Motor neuron (in vitro differentiated cells): ENCODE measurements around the gene ATP5PO. TPM values are rescaled to one million over a fixed set of nuclear protein-coding genes. Genes with fewer than 3 reads are reported as not detected.

Experiments
- ATAC-seq, 8 experiments: fragments of 200-7000 bp; cut with Tn5 transposase; replicated peaks in 6 of 8; 2 replicates each; pipeline ENCODE4 v1.8.0; 2021; ENCODE audit warnings: mild to moderate bottlenecking in 8 of 8, moderate library complexity in 8 of 8
- H3K27ac ChIP-seq, 2 donors: fragments of 250-450 bp; sonication (Bioruptor Pico); 2 replicates each; pipeline ENCODE4 v1.9.0; 2021; ENCODE audit warnings: antibody characterized with exemption in 2 of 2, mild to moderate bottlenecking in 2 of 2, moderate library complexity in 1 of 2
- H3K4me1 ChIP-seq, 2 donors: fragments of 250-450 bp; sonication (Bioruptor Pico); replicated peaks in 1 of 2; 2 replicates each; pipeline ENCODE4 v1.6.1; 2021; ENCODE audit warnings: antibody characterized with exemption in 2 of 2, mild to moderate bottlenecking in 2 of 2, moderate library complexity in 1 of 2
- H3K4me3 ChIP-seq, 5 donors: fragments of 250-450 bp; sonication (Bioruptor Pico); 2 replicates each; pipeline ENCODE4 v1.9.0; 2021; ENCODE audit warnings: antibody characterized with exemption in 5 of 5, mild to moderate bottlenecking in 5 of 5, moderate library complexity in 4 of 5
- WGBS, 10 experiments: fragments of 450-650 bp; shearing (Covaris generic); methylation state at CpG; one replicate each; pipeline ENCODE4 v1.0.0; 2022; 5-methylcytosine and 5-hydroxymethylcytosine counted together
- in situ Hi-C, 9 experiments: fragments of 400-800 bp; cut with MboI; loops; one replicate each; pipeline ENCODE4 v1.15.0; 2021; ENCODE audit warnings: low sequenced_read_pairs in 9 of 9, low pct_unique_long_range_greater_than_20kb in 2 of 9; ENCODE audit not compliant: unreplicated experiment in 9 of 9
- total RNA-seq, 8 experiments: library from RNA; unstranded; fragments of 300-600 nt; gene quantifications; 2 replicates each; pipeline versions ENCODE4 v1.2.3 to v1.2.4, GENCODE V29; 2022

ATP5PO gene
- total RNA-seq, 8 experiments from 2014 or later: 237 to 347 (median 278) TPM

- in situ Hi-C loops: loop anchor here in 3 of 9 experiments (25.0 kb wide), 2 partner anchors 228 to 253 kb away; partner anchors contain the start of genes CRYZL1 (in 2 of the 3) and ITSN1 (in 2 of the 3)
- WGBS, 10 experiments: 67 to 100% (median 88%) methylated on average over 1 to 5 of the region's 5 CpGs
Measured at GRCh38 chr21:33890187-33890586, 25.4 kb downstream of the ATP5PO start.

DNA sequence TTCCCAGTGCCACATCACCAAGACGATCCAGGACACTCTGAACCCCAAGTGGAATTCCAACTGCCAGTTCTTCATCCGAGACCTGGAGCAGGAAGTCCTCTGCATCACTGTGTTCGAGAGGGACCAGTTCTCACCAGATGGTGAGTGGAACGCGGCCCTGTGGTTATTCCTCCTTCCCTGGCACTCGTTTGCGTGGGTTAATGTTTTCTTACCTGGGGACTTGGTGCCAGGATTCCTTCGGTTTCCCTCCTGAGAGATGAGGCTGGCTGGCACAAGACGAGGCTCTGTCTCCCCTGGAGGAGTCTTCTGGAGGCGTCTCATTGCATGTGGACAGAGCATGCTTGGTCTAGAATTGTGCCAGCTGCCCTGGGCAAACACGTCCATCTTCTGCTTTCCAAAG lies 29.3 kb downstream of the ATP5PO start:
- peaks cover 0 to 5% of the 10 kb centered on the region in 2 donors for H3K4me1 ChIP-seq
- 67 to 100% (median 87%) methylated on average over 1 to 10 of the region's 11 CpGs; no CpG with 5 or more reads in 2 of the 10 experiments for WGBS, 10 experiments
- no peak overlapping the region for H3K4me3 ChIP-seq
- ATAC-seq: no peak
- no peak overlapping the region for H3K27ac ChIP-seq
- in situ Hi-C loops: loop anchor here in 3 of 9 experiments (25.0 kb wide), 2 partner anchors 224 to 249 kb away; partner anchors contain the start of genes CRYZL1 (in 2 of the 3) and ITSN1 (in 2 of the 3)

More at GRCh38 chr21:33890187-33890586, 25.4 kb downstream of the ATP5PO start:
- Histone ChIP-seq H3K27ac (no peak overlapping the region), H3K4me1 (peaks cover 0 to 3% of the 10 kb centered on the region in 2 donors), H3K4me3 (no peak overlapping the region)
- no peak for ATAC-seq

- in situ Hi-C loops: loop anchor here in 3 of 9 experiments (25.0 kb wide), 2 partner anchors 223 to 248 kb away; partner anchors contain the start of genes CRYZL1 (in 2 of the 3) and ITSN1 (in 2 of the 3)
- 40 to 100% (median 88%) methylated on average over 1 to 7 of the region's 7 CpGs; no CpG with 5 or more reads in 2 of the 10 experiments for WGBS, 10 experiments
- no peak for ATAC-seq
- Histone ChIP-seq H3K4me3 (no peak overlapping the region), H3K27ac (no peak overlapping the region), H3K4me1 (peaks cover 0 to 5% of the 10 kb centered on the region in 2 donors)
Measured at GRCh38 chr21:33885172-33885514, 30.5 kb downstream of the ATP5PO start.

- Histone ChIP-seq H3K4me3 (no peak overlapping the region), H3K27ac (no peak overlapping the region), H3K4me1 (peaks cover 0 to 5% of the 10 kb centered on the region in 2 donors)
- WGBS, 10 experiments: 0 to 92% (median 75%) methylated on average over 1 to 20 of the region's 20 CpGs
- ATAC-seq: peak in 4 of 8 experiments; percentile 42 to 69 (median 48)
- in situ Hi-C loops: loop anchor here in 3 of 9 experiments (25.0 kb wide), 2 partner anchors 222 to 247 kb away; partner anchors contain the start of genes CRYZL1 (in 2 of the 3) and ITSN1 (in 2 of the 3)
Measured at GRCh38 chr21:33884376-33885171, 31.0 kb downstream of the ATP5PO start.

GRCh38 chr21:33883118-33883517 lies 32.5 kb downstream of the ATP5PO start:
- Histone ChIP-seq H3K4me1 (peaks cover 0 to 5% of the 10 kb centered on the region in 2 donors), H3K27ac (no peak overlapping the region), H3K4me3 (no peak overlapping the region)
- ATAC-seq: peak in 3 of 8 experiments; percentile 70 to 84 (median 78)
- WGBS, 10 experiments: 0 to 98% (median 90%) methylated on average over 3 to 11 of the region's 12 CpGs
- in situ Hi-C loops: loop anchor here in 3 of 9 experiments (25.0 kb wide), 2 partner anchors 221 to 246 kb away; partner anchors contain the start of genes CRYZL1 (in 2 of the 3) and ITSN1 (in 2 of the 3)

GRCh38 chr21:33881689-33882440 lies 33.7 kb downstream of the ATP5PO start:
- 64 to 100% (median 89%) methylated on average over 2 to 9 of the region's 9 CpGs; no CpG with 5 or more reads in 1 of the 10 experiments for WGBS, 10 experiments

DNA sequence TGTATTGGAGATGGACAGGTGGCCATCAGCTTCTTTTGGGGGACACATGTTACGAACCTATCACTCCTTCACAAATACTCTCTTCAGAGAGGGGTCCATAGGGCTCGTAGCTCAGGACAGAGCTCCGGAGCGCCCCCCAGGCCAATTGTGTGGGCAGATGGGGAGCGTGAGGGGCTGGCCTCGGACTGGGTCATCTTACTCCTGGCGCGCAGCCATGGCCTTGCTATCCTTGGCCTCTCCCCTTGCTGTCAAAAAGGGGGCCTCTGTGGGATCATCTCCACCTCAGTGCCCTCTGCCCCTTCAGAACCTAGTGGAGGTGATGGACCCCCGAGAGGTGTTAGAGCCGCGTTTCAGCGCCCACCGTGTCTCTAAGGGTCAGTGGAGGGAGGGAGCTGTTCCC lies 35.0 kb downstream of the ATP5PO start:
- ATAC-seq: no peak
- in situ Hi-C loops: loop anchor here in 3 of 9 experiments (25.0 kb wide), 2 partner anchors 218 to 243 kb away; partner anchors contain the start of genes CRYZL1 (in 2 of the 3) and ITSN1 (in 2 of the 3)
- 80 to 82% methylated on average over 1 to 5 of the region's 13 CpGs; no CpG with 5 or more reads in 8 of the 10 experiments for WGBS, 10 experiments
- Histone ChIP-seq H3K4me3 (no peak overlapping the region), H3K27ac (no peak overlapping the region), H3K4me1 (peaks cover 0 to 5% of the 10 kb centered on the region in 2 donors)

More at GRCh38 chr21:33881689-33882440, 33.7 kb downstream of the ATP5PO start:
- Histone ChIP-seq H3K4me1 (peaks cover 0 to 5% of the 10 kb centered on the region in 2 donors), H3K4me3 (no peak overlapping the region), H3K27ac (no peak overlapping the region)
- ATAC-seq: no peak
- in situ Hi-C loops: loop anchor here in 3 of 9 experiments (25.0 kb wide), 2 partner anchors 220 to 245 kb away; partner anchors contain the start of genes CRYZL1 (in 2 of the 3) and ITSN1 (in 2 of the 3)

- ATAC-seq: no peak
- H3K4me3 ChIP-seq: no peak overlapping the region
- H3K4me1 ChIP-seq: no peaks in the 10 kb centered on the region
- H3K27ac ChIP-seq: no peak overlapping the region
- 60 to 100% (median 76%) methylated on average over 1 to 3 of the region's 6 CpGs; no CpG with 5 or more reads in 2 of the 10 experiments for WGBS, 10 experiments
- in situ Hi-C loops: loop anchor here in 3 of 9 experiments (25.0 kb wide), 2 partner anchors 217 to 242 kb away; partner anchors contain the start of genes CRYZL1 (in 2 of the 3) and ITSN1 (in 2 of the 3)
Measured at GRCh38 chr21:33878824-33879223, 36.8 kb downstream of the ATP5PO start.

DNA sequence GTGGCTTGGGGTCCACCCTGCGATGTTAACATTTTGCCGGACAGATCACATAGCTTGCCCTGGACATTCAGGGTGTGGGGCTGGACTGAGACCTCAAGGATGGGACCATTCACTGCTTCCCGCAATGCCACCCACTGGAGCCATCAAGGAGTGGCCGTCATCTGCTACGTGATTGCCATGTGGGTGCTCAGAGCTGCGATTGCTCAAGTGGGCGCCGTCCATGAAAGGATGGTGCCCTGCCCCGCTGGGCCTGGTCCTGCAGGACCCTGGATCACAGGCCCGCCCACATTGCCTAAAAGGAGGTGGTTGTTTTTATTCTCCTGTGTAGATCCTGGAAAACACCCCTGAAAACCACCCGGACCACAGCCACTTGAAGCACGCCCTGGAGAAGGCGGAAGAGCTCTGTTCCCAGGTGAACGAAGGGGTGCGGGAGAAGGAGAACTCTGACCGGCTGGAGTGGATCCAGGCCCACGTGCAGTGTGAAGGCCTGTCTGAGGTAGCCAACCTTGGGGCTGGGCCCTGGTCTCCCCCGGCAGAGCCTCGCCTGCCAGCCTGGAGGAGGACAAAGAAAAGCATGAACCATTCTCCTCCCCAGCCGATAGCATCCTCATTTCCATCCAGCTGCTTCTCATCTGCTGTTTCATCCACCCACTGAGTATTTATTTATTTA lies 40.4 kb downstream of the ATP5PO start:
- whole genome bisulfite sequencing, 10 experiments: 60 to 100% (median 84%) methylated on average over 1 to 9 of the region's 20 CpGs; no CpG with 5 or more reads in 4 of the 10 experiments
- no peak overlapping the region for H3K4me3 ChIP-seq
- in situ Hi-C loops: loop anchor here in 3 of 9 experiments (25.0 kb wide), 2 partner anchors 213 to 238 kb away; partner anchors contain the start of genes CRYZL1 (in 2 of the 3) and ITSN1 (in 2 of the 3)
- no peaks in the 10 kb centered on the region for H3K4me1 ChIP-seq
- no peak overlapping the region for H3K27ac ChIP-seq
- ATAC-seq: no peak

- no peak overlapping the region for H3K4me3 ChIP-seq
- H3K27ac ChIP-seq: no peak overlapping the region
- in situ Hi-C loops: no loop called here
- no peak for ATAC-seq
- 20 to 100% (median 86%) methylated on average over 1 to 3 of the region's 7 CpGs; no CpG with 5 or more reads in 6 of the 10 experiments for WGBS, 10 experiments
- H3K4me1 ChIP-seq: no peaks in the 10 kb centered on the region
Measured at GRCh38 chr21:33874161-33874560, 41.4 kb downstream of the ATP5PO start.

- H3K27ac ChIP-seq: no peak overlapping the region
- in situ Hi-C loops: no loop called here
- H3K4me1 ChIP-seq: no peaks in the 10 kb centered on the region
- no peak overlapping the region for H3K4me3 ChIP-seq
- peak in 1 of 8 experiments; percentile 11 for ATAC-seq
- WGBS, 10 experiments: 51 to 100% (median 88%) methylated on average over 1 to 3 of the region's 4 CpGs; no CpG with 5 or more reads in 2 of the 10 experiments
Measured at GRCh38 chr21:33872881-33873515, 42.6 kb downstream of the ATP5PO start.
